ENCODE data around the gene DNAJC8.

DNAJC8 gene

GRCh38 chr1:28264897-28265296 lies 32.1 kb upstream of the DNAJC8 start:
- no peak for DNase-seq (ENCODE audit: low read depth)
- in situ Hi-C loops (cut with HindIII; ENCODE audit: low sequenced_read_pairs) = loop anchor here (25.0 kb wide), 1 partner anchor 347 kb away; no protein-coding TSS in a partner anchor
- no peak for TF ChIP-seq CTCF (IDR thresholded peaks at IDR 0.05; ENCODE audit: low read depth, low read length, missing control alignments)
- H3K4me3 ChIP-seq (ENCODE audit: low read depth, low read length) = no peak overlapping the region

- peak overlapping the region; percentile 97 for H3K4me3 ChIP-seq (ENCODE audit: low read depth, low read length)
- TF ChIP-seq CTCF (IDR thresholded peaks at IDR 0.05; ENCODE audit: low read depth, low read length, missing control alignments) = no peak
- in situ Hi-C loops (cut with HindIII; ENCODE audit: low sequenced_read_pairs) = loop anchor here (25.0 kb wide), 1 partner anchor 352 kb away; no protein-coding TSS in a partner anchor
- DNase-seq (ENCODE audit: low read depth) = no peak
Observed at GRCh38 chr1:28260803-28261174, 28.0 kb upstream of the DNAJC8 start.

DNA sequence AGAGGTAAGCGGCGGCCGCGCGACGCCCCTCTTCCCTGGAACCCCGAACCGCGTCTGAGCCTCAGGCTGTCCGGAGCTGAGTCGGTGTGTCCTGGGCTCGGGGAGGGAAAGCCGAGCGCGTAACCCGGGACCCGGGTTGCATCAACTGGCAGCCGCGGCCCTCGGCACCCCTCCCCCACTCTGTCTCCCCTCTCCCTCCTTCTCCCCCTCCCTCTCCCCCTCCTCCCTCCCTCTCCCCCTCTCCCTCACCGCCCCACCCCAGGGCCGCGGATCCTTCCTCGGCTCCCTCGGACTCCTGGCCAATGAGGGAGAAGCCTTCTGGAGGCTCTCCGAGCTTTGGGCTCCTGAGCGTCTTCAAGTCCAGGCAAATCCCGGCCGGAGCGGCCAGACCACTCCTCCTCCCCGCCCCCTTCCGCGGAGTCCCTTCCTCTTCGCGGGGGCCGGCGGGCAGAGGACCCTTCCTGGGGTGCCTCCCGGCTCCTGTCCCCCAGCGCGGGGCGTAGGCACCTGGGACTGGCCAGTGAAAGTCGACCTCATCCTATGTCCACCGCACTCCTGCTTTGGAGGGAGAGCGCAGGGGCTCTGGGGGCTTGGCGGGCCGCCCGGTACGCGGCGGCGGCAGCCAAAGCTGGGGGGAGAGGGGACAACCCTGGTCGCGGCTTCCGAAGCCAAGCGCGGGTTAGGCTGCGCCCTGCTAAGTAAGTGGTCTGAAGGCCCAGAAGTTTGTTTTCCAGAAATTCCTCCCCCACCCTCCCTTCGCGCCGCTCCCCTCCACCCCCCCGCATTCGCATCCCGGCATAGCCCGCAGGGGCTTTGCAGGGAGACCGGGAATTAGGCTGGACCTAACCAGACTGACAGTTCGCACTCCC lies 27.3 kb upstream of the DNAJC8 start:
- in situ Hi-C loops (cut with HindIII; ENCODE audit: low sequenced_read_pairs) = loop anchor here (25.0 kb wide), 1 partner anchor 352 kb away; no protein-coding TSS in a partner anchor
- peak overlapping the region; percentile 97 for H3K4me3 ChIP-seq (ENCODE audit: low read depth, low read length)
- no peak for TF ChIP-seq CTCF (IDR thresholded peaks at IDR 0.05; ENCODE audit: low read depth, low read length, missing control alignments)
- DNase-seq (ENCODE audit: low read depth) = peak; percentile 65

DNA sequence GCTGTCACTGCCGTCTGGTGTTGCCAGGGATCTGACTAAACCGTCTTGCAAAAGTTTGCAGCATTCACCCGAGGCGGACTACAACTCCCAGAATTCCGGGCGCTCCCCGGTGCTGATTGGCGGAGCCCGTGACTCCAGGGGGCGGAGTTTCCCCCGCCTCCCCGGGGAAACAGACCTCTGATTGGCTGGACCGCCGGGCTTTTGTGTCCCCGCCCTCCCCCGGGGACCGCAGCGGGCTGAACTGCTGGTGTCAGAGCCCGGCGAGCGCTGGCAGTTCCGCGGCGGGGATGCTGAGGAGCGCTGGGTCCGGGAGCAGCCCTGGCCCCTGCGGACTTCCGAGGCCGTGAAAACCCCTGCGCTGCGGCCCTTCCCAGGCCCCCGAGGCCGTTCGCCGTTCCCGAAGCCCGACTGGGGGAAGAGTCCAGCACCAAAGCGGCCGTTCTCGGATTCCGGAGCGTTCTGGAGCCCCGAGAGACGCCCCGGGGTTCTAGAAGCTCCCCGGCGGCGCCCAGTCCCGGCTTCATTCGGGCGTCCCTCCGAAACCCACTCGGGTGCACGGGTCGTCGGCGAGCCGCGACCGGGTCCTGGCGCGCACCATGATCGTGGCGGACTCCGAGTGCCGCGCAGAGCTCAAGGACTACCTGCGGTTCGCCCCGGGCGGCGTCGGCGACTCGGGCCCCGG lies 26.6 kb upstream of the DNAJC8 start, which contains the start of gene SESN2:
TSS of gene SESN2 (plus strand) at position 267 of the 682 bp plus-strand sequence. CDS start at position 597, 330 bp downstream.
- H3K4me3 ChIP-seq (ENCODE audit: low read depth, low read length) = peak within 1 kb of the TSS; percentile 97
- TF ChIP-seq CTCF (IDR thresholded peaks at IDR 0.05; ENCODE audit: low read depth, low read length, missing control alignments) = no peak
- in situ Hi-C loops (cut with HindIII; ENCODE audit: low sequenced_read_pairs) = loop anchor here (25.0 kb wide), 1 partner anchor 353 kb away; no protein-coding TSS in a partner anchor
- DNase-seq (ENCODE audit: low read depth) = peak; percentile 92

GRCh38 chr1:28258628-28259251 lies 25.9 kb upstream of the DNAJC8 start:
- no peak overlapping the region for H3K4me3 ChIP-seq (ENCODE audit: low read depth, low read length)
- in situ Hi-C loops (cut with HindIII; ENCODE audit: low sequenced_read_pairs) = loop anchor here (25.0 kb wide), 1 partner anchor 354 kb away; no protein-coding TSS in a partner anchor
- no peak for DNase-seq (ENCODE audit: low read depth)

More at GRCh38 chr1:28258628-28259251, 25.9 kb upstream of the DNAJC8 start:
- no peak for TF ChIP-seq CTCF (IDR thresholded peaks at IDR 0.05; ENCODE audit: low read depth, low read length, missing control alignments)

Measured in astrocyte of the cerebellum (primary cell).